DND-41 (cell line): ENCODE data around the gene KAT2A.

Experiments used
- ATAC-seq: fragments of 200-7000 bp; cut with Tn5 transposase; 3 replicates; pipeline ENCODE4 v1.9.1; 2021; ENCODE audit warnings: low read depth; ENCODE audit not compliant: insufficient read depth
- DNase-seq: peaks from one replicate; pipeline ENCODE4 v3.0.0-alpha.2; 2020
- H2AFZ ChIP-seq: 2 replicates; pipeline ENCODE4 v1.6.0; 2012; ENCODE audit warnings: low read depth, low read length
- H3K27ac ChIP-seq: 2 replicates; pipeline ENCODE4 v1.5.1; 2012; ENCODE audit warnings: low read length, inconsistent platforms
- H3K27me3 ChIP-seq: fragments of 200-600 bp; sonication (generic); 2 replicates; pipeline ENCODE4 v1.6.0; 2012; ENCODE audit warnings: low read length, mild to moderate bottlenecking, inconsistent platforms; ENCODE audit not compliant: insufficient read depth, poor library complexity
- H3K36me3 ChIP-seq: 2 replicates; pipeline ENCODE4 v1.5.1; 2012; ENCODE audit warnings: low read length, inconsistent platforms; ENCODE audit not compliant: insufficient read depth
- H3K4me1 ChIP-seq: 2 replicates; pipeline ENCODE4 v1.5.1; 2012; ENCODE audit warnings: mild to moderate bottlenecking, low read length; ENCODE audit not compliant: insufficient read depth
- H3K4me2 ChIP-seq: 2 replicates; pipeline ENCODE4 v1.6.0; 2012; ENCODE audit warnings: mild to moderate bottlenecking, moderate library complexity, low read length, inconsistent platforms; ENCODE audit not compliant: insufficient read depth
- H3K4me3 ChIP-seq, 2 experiments: fragments of 200-600 bp in 1 of 2; shearing (Covaris generic) in 1 of 2; 2 replicates each; pipeline ENCODE4 v1.5.1; 2012 to 2016; ENCODE audit warnings: inconsistent platforms in 2 of 2, low read length in 2 of 2, mild to moderate bottlenecking in 2 of 2, low read depth in 1 of 2, moderate library complexity in 1 of 2
- H3K79me2 ChIP-seq: 2 replicates; pipeline ENCODE4 v1.6.0; 2012; ENCODE audit warnings: low read length, inconsistent platforms; ENCODE audit not compliant: insufficient read depth
- H3K9ac ChIP-seq: 2 replicates; pipeline ENCODE4 v1.6.0; 2012; ENCODE audit warnings: low read depth, mild to moderate bottlenecking, inconsistent platforms, low read length, moderate library complexity
- H3K9me3 ChIP-seq: 2 replicates; pipeline ENCODE4 v1.5.1; 2012; ENCODE audit warnings: low read length, moderate library complexity, mild to moderate bottlenecking, inconsistent platforms; ENCODE audit not compliant: insufficient read depth, severe bottlenecking
- H4K20me1 ChIP-seq: 2 replicates; pipeline ENCODE4 v1.6.0; 2012; ENCODE audit warnings: low read length; ENCODE audit not compliant: insufficient read depth
- EZH2 ChIP-seq: IDR thresholded peaks from 3 replicates; pipeline ENCODE4 v1.6.1; 2012; ENCODE audit warnings: borderline replicate concordance, low read depth, mild to moderate bottlenecking, moderate library complexity, low read length, inconsistent platforms; ENCODE audit not compliant: severe bottlenecking
- TF ChIP-seq, protein P1 (sequence below): IDR thresholded peaks from 2 replicates; pipeline ENCODE4 v1.5.1; 2012; ENCODE audit warnings: borderline replicate concordance, low read length, moderate library complexity, mild to moderate bottlenecking; ENCODE audit not compliant: poor library complexity, severe bottlenecking; ENCODE audit errors: extremely low read depth

The KAT2A gene

DNA sequence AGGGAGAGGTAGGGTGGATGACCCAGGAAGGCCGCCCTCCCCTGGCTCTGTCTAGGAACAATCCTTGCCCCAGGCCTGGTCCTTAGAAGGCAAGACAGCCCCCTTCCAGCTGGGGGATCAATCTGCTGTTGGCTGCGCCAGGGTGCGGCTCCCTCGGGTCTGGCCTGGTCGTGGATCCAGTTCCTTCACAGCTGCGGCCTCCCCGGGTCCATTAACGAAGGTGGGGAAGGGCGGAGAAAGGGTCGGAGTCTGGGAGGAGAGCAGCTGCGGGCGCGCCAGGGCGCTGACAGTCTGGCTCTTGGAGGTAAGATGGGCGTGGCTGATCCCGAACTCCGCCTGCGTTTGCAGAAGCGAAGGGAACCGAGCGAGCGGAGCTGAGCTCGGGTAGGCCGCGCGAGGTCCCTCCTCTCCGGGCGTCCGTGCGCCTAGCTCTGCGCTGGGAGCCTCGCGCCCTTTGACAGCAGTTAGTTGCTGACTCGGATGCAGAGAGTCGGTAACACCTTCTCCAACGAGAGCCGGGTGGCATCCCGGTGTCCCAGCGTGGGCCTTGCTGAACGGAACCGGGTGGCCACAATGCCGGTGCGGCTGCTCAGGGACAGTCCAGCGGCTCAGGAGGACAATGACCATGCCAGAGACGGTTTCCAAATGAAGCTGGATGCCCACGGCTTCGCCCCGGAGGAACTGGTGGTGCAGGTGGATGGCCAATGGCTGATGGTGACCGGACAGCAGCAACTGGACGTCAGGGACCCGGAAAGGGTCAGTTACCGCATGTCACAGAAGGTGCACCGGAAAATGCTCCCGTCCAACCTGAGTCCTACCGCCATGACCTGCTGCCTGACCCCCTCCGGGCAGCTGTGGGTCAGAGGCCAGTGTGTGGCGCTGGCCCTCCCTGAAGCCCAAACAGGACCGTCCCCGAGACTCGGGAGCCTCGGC is 1.5 kb upstream of the KAT2A start, which contains the start of gene HSPB9:
TSS of gene HSPB9 (plus strand) at position 434 of the 933 bp plus-strand sequence. CDS start at position 481, 47 bp downstream.
- H4K20me1 ChIP-seq = no peaks in the 10 kb centered on the region
- peak within 1 kb of the TSS; percentile 97 for H3K4me2 ChIP-seq
- H3K4me3 ChIP-seq = peak within 1 kb of the TSS in 1 of 2 experiments; percentile 74; a peak in 1 of 4 replicates
- H3K27ac ChIP-seq = peak within 1 kb of the TSS; percentile 58
- H3K9ac ChIP-seq = peak within 1 kb of the TSS; percentile 68
- H3K79me2 ChIP-seq = peaks cover 14% of the 10 kb centered on the region
- DNase-seq (no peak), ATAC-seq (no peak)
- no peaks in the 10 kb centered on the region for H3K9me3 ChIP-seq
- H2AFZ ChIP-seq = peak within 1 kb of the TSS; percentile 88
- H3K4me1 ChIP-seq = peaks cover 32% of the 10 kb centered on the region
- TF ChIP-seq EZH2 = no peak
- TF ChIP-seq, protein P1, sequence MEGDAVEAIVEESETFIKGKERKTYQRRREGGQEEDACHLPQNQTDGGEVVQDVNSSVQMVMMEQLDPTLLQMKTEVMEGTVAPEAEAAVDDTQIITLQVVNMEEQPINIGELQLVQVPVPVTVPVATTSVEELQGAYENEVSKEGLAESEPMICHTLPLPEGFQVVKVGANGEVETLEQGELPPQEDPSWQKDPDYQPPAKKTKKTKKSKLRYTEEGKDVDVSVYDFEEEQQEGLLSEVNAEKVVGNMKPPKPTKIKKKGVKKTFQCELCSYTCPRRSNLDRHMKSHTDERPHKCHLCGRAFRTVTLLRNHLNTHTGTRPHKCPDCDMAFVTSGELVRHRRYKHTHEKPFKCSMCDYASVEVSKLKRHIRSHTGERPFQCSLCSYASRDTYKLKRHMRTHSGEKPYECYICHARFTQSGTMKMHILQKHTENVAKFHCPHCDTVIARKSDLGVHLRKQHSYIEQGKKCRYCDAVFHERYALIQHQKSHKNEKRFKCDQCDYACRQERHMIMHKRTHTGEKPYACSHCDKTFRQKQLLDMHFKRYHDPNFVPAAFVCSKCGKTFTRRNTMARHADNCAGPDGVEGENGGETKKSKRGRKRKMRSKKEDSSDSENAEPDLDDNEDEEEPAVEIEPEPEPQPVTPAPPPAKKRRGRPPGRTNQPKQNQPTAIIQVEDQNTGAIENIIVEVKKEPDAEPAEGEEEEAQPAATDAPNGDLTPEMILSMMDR = no peak
- H3K27me3 ChIP-seq = no peaks in the 10 kb centered on the region
- peaks cover 58% of the 10 kb centered on the region for H3K36me3 ChIP-seq

DNA sequence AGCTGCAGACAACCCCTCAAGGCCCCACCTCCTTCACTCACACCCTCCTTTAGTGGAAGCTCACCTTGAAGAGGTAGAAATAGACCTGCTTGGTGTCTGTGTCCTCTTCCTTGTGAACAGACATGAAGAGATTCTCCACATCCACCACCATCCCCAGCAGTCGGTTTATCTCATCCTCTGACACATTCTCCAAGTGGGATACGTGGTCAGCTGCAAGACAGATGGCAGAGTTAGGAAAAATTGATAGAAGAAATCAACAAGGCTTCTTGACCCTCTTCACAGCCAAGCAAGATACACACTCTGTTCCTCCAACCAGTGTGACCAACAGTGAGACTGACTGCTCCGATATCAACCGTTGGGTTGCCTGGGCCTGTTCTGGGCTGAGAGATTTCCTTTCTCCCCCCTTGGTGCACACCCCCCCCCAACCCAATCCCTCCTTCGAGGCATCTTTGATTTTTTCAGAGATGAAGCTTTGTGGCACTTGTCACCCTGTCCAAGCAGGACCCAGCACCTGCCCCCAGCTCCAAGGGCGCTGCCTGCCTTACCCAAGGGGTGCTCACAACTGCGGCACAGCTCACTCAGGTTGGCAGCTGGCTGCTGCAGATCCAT is 902 bp downstream of the KAT2A start:
- ATAC-seq (peak; percentile 7; the same call in 1 of the 3 replicates), DNase-seq (no peak)
- H3K9ac ChIP-seq = peak overlapping the region; percentile 68
- no peaks in the 10 kb centered on the region for H4K20me1 ChIP-seq
- peaks cover 39% of the 10 kb centered on the region for H3K4me1 ChIP-seq
- H2AFZ ChIP-seq = peak overlapping the region; percentile 61
- H3K4me3 ChIP-seq = peak overlapping the region; percentile 59 to 74; a peak in 3 of 4 replicates
- peaks cover 59% of the 10 kb centered on the region for H3K36me3 ChIP-seq
- no peaks in the 10 kb centered on the region for H3K27me3 ChIP-seq
- H3K27ac ChIP-seq = peak overlapping the region; percentile 58
- peak overlapping the region; percentile 97 for H3K4me2 ChIP-seq
- H3K79me2 ChIP-seq = peaks cover 14% of the 10 kb centered on the region
- no peak for TF ChIP-seq EZH2
- TF ChIP-seq, protein P1 = no peak
- no peaks in the 10 kb centered on the region for H3K9me3 ChIP-seq

DNA sequence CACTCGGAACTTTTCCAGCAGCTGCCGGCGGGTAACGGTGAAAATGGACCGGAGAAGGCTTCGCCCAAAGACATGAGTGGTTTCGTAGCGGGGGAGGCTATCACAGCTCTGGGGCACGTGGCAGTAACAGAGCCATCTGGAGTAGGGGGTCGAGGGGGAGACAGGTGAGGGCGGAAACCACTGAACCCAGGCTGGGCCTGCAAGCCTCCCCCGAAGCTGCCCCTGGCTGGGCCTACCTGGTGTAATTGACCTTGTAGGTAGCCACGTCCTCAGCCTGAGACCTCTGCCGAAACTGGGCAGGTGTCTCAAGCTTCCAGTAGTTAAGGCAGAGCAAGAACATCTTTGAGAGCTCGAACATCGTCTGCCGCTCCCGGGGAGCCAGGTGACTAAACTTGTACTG is 1.9 kb downstream of the KAT2A start:
- H2AFZ ChIP-seq = no peak overlapping the region
- H3K27ac ChIP-seq = no peak overlapping the region
- no peak overlapping the region for H3K9ac ChIP-seq
- no peaks in the 10 kb centered on the region for H3K9me3 ChIP-seq
- H3K4me1 ChIP-seq = peaks cover 45% of the 10 kb centered on the region
- peaks cover 57% of the 10 kb centered on the region for H3K36me3 ChIP-seq
- H3K27me3 ChIP-seq = no peaks in the 10 kb centered on the region
- peak overlapping the region; percentile 97 for H3K4me2 ChIP-seq
- H3K79me2 ChIP-seq = peaks cover 14% of the 10 kb centered on the region
- ATAC-seq = no peak
- no peak overlapping the region for H3K4me3 ChIP-seq
- no peaks in the 10 kb centered on the region for H4K20me1 ChIP-seq
- no peak for TF ChIP-seq EZH2
- TF ChIP-seq, protein P1 = no peak
- DNase-seq = no peak
